Measurements from ENCODE around the gene ZNF275.
"Not testable (repeated sequence)": the region's sequence is repeated elsewhere in the genome, so short reads cannot be mapped to it uniquely, and the experiment has no call there.

Gene ZNF275

GRCh38 chrX:153317996-153318722 lies 15.8 kb upstream of the ZNF275 start:
- no peaks in the 10 kb centered on the region for H3K9me3 ChIP-seq
- no peaks in the 10 kb centered on the region for H3K36me3 ChIP-seq
- H3K4me3 ChIP-seq (ENCODE audit: low read depth in 1 of 2, low read length in 1 of 2), result no peak overlapping the region
- TF ChIP-seq CTCF (IDR thresholded peaks at IDR 0.05), result no peak
- H3K27ac ChIP-seq, result no peak overlapping the region
- H3K4me1 ChIP-seq (ENCODE audit: control insufficient read depth in 1 of 2, insufficient read depth in 1 of 2, low read depth in 1 of 2, low read length in 1 of 2), result no peaks in the 10 kb centered on the region
- peaks cover 26% of the 10 kb centered on the region for H3K27me3 ChIP-seq

GRCh38 chrX:153318811-153319210 lies 15.1 kb upstream of the ZNF275 start:
- Histone ChIP-seq H3K4me1 (ENCODE audit: control insufficient read depth in 1 of 2, insufficient read depth in 1 of 2, low read depth in 1 of 2, low read length in 1 of 2) (no peaks in the 10 kb centered on the region), H3K27me3 (peaks cover 32% of the 10 kb centered on the region), H3K9me3 (no peaks in the 10 kb centered on the region), H3K4me3 (ENCODE audit: low read depth in 1 of 2, low read length in 1 of 2) (no peak overlapping the region), H3K27ac (no peak overlapping the region), H3K36me3 (no peaks in the 10 kb centered on the region)
- no peak for TF ChIP-seq CTCF (IDR thresholded peaks at IDR 0.05)

- no peak overlapping the region for H3K4me3 ChIP-seq (ENCODE audit: low read depth in 1 of 2, low read length in 1 of 2)
- no peak for TF ChIP-seq CTCF (IDR thresholded peaks at IDR 0.05)
Measured at GRCh38 chrX:153319295-153320046, 14.5 kb upstream of the ZNF275 start.

GRCh38 chrX:153320047-153320443 lies 13.9 kb upstream of the ZNF275 start:
- H3K9me3 ChIP-seq, H3K27ac ChIP-seq, H3K36me3 ChIP-seq: not testable (repeated sequence)

More at GRCh38 chrX:153319295-153320046, 14.5 kb upstream of the ZNF275 start:
- Histone ChIP-seq H3K27ac (no peak overlapping the region), H3K27me3 (peaks cover 34% of the 10 kb centered on the region), H3K4me1 (ENCODE audit: control insufficient read depth in 1 of 2, insufficient read depth in 1 of 2, low read depth in 1 of 2, low read length in 1 of 2) (no peaks in the 10 kb centered on the region), H3K9me3 (no peaks in the 10 kb centered on the region), H3K36me3 (no peaks in the 10 kb centered on the region)

GRCh38 chrX:153320555-153321184 lies 13.3 kb upstream of the ZNF275 start:
- no peak overlapping the region for H3K4me3 ChIP-seq (ENCODE audit: low read depth in 1 of 2, low read length in 1 of 2)
- TF ChIP-seq CTCF (IDR thresholded peaks at IDR 0.05), result no peak

More at GRCh38 chrX:153320047-153320443, 13.9 kb upstream of the ZNF275 start:
- H3K4me3 ChIP-seq (ENCODE audit: low read depth in 1 of 2, low read length in 1 of 2); H3K4me1 ChIP-seq (ENCODE audit: control insufficient read depth in 1 of 2, insufficient read depth in 1 of 2, low read depth in 1 of 2, low read length in 1 of 2): not testable (repeated sequence)
- H3K27me3 ChIP-seq, result peaks cover 34% of the 10 kb centered on the region

More at GRCh38 chrX:153320555-153321184, 13.3 kb upstream of the ZNF275 start:
- Histone ChIP-seq H3K27me3 (peaks cover 34% of the 10 kb centered on the region), H3K4me1 (ENCODE audit: control insufficient read depth in 1 of 2, insufficient read depth in 1 of 2, low read depth in 1 of 2, low read length in 1 of 2) (no peaks in the 10 kb centered on the region), H3K27ac (no peak overlapping the region), H3K36me3 (no peaks in the 10 kb centered on the region), H3K9me3 (no peaks in the 10 kb centered on the region)

Measured in neutrophil (primary cell).